ENCODE measurements around the gene FTH1. TPM values are rescaled to one million over a fixed set of nuclear protein-coding genes. Genes with fewer than 3 reads are reported as not detected.
A peak's percentile ranks its signal among the peaks of the same experiment; 100 is the strongest.

Gene FTH1
- total RNA-seq, 1 donor from 2014 or later, result 4,616 TPM

GRCh38 chr11:61926235-61926634 is 41.2 kb downstream of the FTH1 start:
- no peak overlapping the region for H3K27ac ChIP-seq
- no peak for DNase-seq
- no peak for ATAC-seq
- no peaks in the 10 kb centered on the region for H3K9me3 ChIP-seq
- TF ChIP-seq CTCF (IDR thresholded peaks at IDR 0.05), result no peak
- H3K4me3 ChIP-seq, result no peak overlapping the region
- peaks cover 21% of the 10 kb centered on the region for H3K4me1 ChIP-seq
- H3K27me3 ChIP-seq (ENCODE audit: low read depth), result no peaks in the 10 kb centered on the region
- intact Hi-C loops (cut with DNase I), result no loop called here
- H3K36me3 ChIP-seq, result no peaks in the 10 kb centered on the region

GRCh38 chr11:61925736-61926135 is 41.7 kb downstream of the FTH1 start:
- no peaks in the 10 kb centered on the region for H3K9me3 ChIP-seq
- H3K27ac ChIP-seq, result no peak overlapping the region
- DNase-seq, result no peak
- intact Hi-C loops (cut with DNase I), result no loop called here
- H3K36me3 ChIP-seq, result no peaks in the 10 kb centered on the region
- peaks cover 21% of the 10 kb centered on the region for H3K4me1 ChIP-seq
- no peak for ATAC-seq
- no peak overlapping the region for H3K4me3 ChIP-seq
- TF ChIP-seq CTCF (IDR thresholded peaks at IDR 0.05), result no peak
- no peaks in the 10 kb centered on the region for H3K27me3 ChIP-seq (ENCODE audit: low read depth)

- intact Hi-C loops (cut with DNase I), result no loop called here
- no peak for TF ChIP-seq CTCF (IDR thresholded peaks at IDR 0.05)
- Histone ChIP-seq H3K27ac (peak overlapping the region; percentile 82), H3K36me3 (no peaks in the 10 kb centered on the region), H3K4me3 (no peak overlapping the region), H3K27me3 (ENCODE audit: low read depth) (peaks cover 5% of the 10 kb centered on the region), H3K4me1 (peaks cover 24% of the 10 kb centered on the region), H3K9me3 (no peaks in the 10 kb centered on the region)
- ATAC-seq, result no peak
- DNase-seq, result no peak
Observed at GRCh38 chr11:61924064-61924455, 43.4 kb downstream of the FTH1 start.

- Histone ChIP-seq H3K36me3 (no peaks in the 10 kb centered on the region), H3K4me1 (peaks cover 30% of the 10 kb centered on the region), H3K9me3 (no peaks in the 10 kb centered on the region), H3K27ac (peak overlapping the region; percentile 82), H3K4me3 (no peak overlapping the region), H3K27me3 (ENCODE audit: low read depth) (peaks cover 10% of the 10 kb centered on the region)
- DNase-seq (no peak), ATAC-seq (peak; percentile 51 to 68)
- intact Hi-C loops (cut with DNase I), result no loop called here
- TF ChIP-seq CTCF (IDR thresholded peaks at IDR 0.05), result no peak
Observed at GRCh38 chr11:61923166-61924063, 44.0 kb downstream of the FTH1 start.

- H3K4me1 ChIP-seq, result peaks cover 39% of the 10 kb centered on the region
- H3K36me3 ChIP-seq, result no peaks in the 10 kb centered on the region
- H3K27ac ChIP-seq, result peak overlapping the region; percentile 82
- intact Hi-C loops (cut with DNase I), result no loop called here
- ATAC-seq, result peak; percentile 68 to 73
- TF ChIP-seq CTCF (IDR thresholded peaks at IDR 0.05), result no peak
- H3K27me3 ChIP-seq (ENCODE audit: low read depth), result peaks cover 17% of the 10 kb centered on the region
- H3K4me3 ChIP-seq, result no peak overlapping the region
- peak; percentile 72 for DNase-seq
- H3K9me3 ChIP-seq, result no peaks in the 10 kb centered on the region
Observed at GRCh38 chr11:61922539-61922938, 44.9 kb downstream of the FTH1 start.

Data from lower lobe of right lung (tissue), 2 donors.